Right kidney (tissue), 1 donor: ENCODE results near the gene RSPRY1.

Experiments used
- DNase-seq: peaks from one replicate; pipeline ENCODE4 v3.0.0-alpha.2; 2016

The RSPRY1 gene

GRCh38 chr16:57224651-57225335 lies 38.7 kb downstream of the RSPRY1 start:
- no peak for DNase-seq

- DNase-seq, result no peak
Measured at GRCh38 chr16:57225978-57226377, 39.8 kb downstream of the RSPRY1 start.

DNA sequence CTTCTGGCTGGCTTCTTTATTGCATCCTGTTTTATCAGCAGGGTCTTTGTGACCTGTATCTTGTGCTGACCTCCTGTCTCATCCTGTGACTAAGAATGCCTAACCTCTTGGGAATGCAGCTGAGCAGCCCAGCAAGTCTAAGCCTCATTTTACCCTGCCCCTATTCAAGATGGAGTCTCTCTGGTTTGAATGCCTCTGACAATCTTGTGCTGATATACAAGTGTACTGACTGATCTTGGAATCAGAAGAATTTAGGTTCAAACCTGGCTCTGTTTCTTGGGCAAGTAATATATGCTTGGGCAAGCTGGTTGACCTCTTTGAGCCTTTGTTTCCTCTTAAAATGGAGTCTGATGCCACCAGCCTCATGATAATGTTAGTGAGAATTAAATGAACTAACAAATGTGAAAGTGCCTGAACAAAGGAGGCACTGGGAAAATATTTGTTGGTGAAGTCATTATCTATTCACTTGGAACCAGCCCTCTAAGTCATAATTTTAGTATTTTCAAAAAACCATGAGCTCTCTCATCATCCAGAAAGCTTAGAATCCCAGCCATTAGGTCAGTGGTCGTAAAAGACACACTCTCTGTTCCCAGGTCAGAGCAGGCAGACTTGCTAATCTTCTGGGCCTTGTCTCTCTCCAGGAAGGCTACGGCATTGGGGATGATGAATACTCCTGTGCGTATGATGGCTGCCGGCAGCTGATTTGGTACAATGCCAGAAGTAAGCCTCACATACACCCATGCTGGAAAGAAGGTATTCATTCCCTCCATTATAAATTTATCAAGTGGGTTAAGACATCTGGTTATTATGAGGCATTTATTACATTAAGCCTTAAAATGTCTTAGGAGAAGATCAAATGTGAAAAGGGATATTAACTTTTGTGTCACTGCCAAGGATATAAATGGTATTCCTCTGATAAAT lies 40.8 kb downstream of the RSPRY1 start:
- no peak for DNase-seq

DNA sequence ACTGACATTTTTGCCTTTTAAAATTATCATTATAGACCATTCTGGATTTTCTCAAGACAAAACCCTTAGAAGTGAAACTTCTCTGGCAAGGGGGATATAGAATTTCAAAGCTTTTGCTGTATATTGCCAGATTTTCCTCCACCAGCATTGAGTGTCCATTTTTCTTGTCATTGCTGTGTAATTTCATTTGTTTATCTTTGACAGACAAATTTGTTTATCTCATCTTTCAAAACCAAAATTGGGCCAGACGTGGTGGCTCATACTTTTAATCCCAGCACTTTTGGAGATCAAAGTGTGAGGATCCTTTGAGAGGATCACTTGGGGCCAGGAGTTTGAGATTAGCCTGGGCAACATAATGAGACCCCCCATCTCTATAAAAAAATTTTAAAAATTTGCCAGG lies 43.0 kb downstream of the RSPRY1 start:
- DNase-seq, result no peak

DNA sequence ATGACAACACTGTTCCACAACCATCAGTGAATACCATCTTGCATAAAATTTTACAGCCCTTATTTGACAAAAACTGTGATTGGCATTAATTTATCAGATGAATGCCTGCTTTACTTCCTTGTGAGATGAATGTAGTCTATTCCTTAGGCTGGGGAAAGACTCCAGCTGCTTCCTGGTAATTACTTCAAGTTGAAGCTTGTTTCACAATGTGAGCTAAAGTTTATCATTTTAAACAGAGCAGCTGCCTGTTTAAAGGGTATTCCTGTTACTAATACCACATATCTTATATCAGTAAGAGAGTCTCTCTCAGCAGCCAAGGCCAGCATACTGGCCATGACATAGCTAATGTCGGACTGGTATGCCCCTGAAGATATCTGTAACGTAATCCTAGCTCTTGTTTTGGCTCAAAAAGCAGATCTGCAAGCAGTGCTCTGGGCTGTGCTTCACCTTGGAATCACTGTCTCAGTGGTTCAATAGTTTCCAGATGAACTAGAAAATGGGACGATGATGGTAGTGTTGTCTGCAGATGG lies 45.8 kb downstream of the RSPRY1 start:
- no peak for DNase-seq

DNA sequence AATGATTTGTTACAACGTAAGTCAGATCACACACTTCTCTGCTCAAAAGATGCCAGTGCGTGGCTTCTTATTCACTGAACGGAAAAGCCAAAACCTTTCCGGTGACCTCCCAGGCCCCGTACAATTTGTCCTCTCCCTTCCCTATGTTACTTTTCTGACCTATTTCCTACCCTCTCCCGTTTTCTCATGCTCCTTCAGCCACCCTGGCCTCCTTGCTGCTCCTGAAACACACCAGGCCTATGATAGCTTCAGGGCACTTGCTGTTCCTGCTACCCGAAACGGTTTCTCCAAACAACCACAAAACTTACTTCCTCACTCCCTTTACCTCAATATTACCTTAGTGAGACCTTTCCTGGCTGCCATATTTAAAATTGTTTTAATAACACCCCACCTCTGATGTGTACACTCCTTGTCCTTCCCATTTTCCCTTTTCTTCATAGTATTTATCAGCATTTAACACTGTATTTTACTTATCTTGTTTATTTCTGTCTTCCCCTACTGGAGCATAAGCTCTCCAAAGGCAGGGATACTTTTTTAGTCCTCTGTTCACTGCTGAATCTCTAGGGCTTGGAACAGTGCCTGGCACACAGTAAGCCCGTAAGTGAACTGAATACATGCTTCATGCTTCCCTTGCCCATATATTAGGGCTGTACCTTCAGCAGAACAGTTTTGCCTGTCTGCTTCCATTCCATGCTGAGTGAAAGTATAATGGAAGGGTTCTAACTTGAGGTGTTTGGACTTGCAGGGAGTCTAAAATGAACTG lies 48.0 kb downstream of the RSPRY1 start:
- no peak for DNase-seq

DNA sequence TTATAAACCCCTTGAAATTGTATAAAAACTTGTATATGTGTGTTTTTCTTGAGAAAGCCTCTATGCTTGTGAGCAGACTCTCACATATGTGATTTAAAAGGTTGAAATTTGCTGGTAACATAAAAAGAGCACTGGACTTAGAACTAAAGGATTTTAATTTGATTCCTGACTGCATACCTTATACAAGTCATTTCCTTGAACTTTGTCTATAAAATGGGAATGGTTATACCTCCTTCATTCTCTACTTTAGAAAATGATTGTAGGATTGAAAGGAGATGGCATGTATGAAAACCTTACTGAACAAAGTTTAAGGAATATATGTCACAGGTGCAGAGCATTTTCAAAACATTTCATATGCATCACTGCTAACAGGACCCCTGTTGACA lies 48.6 kb downstream of the RSPRY1 start:
- DNase-seq, result no peak

DNA sequence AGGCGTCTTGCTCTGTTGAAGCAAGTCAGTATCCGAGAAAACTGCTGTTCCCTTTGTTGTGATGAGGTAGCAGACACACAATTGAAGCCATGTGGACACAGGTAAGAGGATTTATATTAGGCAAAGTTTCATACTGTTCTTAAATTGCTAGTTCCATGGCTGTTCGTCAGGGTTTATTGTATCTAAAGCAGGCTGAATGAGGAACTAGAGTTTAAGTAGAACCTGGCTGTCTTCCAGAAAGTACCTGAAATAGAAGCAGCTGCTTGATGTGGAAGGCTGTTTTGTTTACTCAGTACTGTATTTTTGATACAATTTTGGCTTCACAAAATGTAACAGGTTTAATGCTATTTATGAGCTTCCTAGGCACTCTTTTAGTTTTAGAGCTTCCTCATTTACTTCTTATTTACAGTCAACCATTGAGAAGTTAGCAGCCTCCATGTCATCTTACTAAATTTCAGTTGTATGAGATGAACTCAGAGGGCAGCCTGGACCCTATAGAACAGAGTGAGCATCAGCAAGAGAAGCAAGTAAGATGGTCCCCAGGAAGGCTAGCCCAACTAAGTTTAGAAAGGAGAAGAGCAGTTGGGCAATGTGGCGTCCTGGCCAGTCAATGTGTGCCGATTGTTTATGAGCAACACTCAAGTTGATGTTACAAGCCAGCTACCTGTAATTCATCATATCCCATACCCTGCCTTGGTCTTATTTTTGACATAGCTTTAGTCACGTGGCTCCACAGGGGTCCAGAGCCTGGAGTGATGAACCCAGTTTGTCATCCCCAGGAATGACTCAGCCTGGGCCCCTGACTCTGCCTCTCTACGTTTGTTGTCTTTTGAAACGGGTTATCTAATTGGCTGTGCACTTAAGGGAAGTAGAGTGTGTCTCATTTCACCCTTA lies 49.2 kb downstream of the RSPRY1 start:
- no peak for DNase-seq

DNA sequence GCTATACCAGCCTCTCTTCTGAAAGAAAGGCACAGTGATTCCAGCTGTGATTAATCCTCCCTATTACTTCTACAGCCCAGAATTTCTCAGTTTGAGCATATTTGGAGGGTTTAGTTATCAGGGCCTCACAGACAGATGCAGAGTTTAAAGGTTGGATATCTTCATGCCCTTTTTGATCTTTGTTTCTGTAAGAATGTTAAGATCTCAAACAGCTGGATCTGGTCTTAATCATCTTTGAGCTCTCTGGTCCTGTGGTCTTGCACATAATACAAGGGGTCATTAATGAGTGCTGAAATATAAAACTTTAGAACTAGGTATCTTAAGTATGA lies 49.9 kb downstream of the RSPRY1 start:
- no peak for DNase-seq

DNA sequence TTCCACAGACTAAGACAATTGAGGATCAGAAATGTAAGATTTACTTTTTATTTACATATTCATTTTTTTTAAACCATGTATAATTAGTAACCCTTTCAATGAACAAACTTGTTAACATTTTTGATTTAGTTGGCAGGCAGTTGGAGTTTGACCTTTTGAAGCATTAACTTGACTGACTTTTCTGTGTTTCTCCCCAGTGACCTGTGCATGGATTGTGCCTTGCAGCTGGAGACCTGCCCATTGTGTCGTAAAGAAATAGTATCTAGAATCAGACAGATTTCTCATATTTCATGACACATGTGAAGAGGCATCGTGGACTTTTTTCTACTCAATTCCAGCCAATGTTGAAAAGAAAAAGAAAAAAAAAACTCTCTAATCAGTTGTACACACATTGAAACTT lies 52.6 kb downstream of the RSPRY1 start:
- no peak for DNase-seq

DNA sequence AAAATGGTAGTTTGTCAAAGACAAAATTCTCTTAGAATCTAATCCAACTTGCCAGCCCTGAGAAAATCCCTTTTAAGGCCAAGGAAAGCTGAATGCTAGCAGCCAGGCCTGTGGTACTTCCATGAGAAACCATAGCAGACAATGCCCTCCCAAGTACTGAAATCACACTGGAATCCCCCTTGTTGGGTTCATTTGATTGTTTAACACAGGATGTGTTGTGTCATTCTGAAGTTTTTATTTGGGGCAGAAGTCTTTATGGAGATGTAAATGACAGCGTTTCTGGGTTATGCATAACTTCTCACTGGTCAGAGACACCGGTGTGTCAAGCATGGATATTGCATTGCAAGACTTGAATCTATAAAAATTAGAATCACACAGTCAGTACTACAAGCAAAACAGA lies 53.0 kb downstream of the RSPRY1 start:
- no peak for DNase-seq

DNA sequence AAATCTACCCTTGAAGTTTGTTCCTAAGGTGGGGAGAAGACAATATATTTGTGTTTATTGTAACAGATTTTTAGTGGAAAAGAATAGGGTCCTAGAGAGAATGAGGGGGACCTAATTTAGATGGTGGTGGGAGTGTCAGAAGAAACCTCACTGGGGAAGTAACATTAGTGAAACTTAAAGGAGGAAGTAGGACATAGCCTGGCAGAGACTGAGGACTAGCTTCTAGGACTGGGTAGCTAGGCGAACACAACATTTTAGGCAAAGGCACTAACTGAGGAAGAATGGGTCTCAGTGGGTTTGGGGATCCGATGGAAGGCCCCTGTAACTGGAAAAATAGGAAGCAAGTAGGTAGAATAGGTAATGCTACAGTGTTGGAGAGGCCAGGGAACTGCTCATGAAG lies 54.7 kb downstream of the RSPRY1 start:
- no peak for DNase-seq

DNA sequence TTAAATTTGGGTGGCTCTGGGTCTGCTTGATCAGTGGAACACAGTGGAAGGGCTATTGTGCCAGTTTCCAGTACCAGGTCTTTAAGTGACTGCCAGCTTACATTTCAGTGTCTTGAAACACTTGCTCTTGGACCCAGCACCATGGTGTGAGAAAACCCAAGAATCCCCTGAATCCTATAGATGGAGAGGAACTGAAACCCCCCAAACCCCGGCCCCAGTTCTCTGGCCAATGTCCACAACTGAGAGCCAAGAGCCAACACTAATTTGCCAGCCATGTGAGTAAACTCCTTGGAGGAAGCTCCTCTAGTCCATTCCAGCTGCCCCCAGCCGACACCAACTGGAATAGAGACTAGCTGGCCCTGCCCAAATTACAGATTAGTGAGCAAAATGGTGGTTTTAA lies 56.5 kb downstream of the RSPRY1 start:
- DNase-seq, result no peak

DNA sequence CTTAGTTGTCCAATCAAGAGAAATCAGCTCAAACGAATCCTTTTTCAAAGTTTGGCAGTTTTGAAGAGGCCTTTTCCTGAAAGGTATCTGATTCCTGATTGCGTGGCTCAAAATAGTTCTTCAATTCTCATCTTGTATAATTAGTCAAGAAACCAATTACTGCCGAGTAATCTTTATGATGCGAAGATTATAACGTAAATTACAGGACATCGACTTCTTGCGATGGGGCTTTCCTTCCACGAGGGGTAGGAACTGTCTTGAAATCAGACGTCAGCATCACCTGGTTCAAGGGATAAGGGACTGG lies 58.3 kb downstream of the RSPRY1 start:
- DNase-seq, result no peak

DNA sequence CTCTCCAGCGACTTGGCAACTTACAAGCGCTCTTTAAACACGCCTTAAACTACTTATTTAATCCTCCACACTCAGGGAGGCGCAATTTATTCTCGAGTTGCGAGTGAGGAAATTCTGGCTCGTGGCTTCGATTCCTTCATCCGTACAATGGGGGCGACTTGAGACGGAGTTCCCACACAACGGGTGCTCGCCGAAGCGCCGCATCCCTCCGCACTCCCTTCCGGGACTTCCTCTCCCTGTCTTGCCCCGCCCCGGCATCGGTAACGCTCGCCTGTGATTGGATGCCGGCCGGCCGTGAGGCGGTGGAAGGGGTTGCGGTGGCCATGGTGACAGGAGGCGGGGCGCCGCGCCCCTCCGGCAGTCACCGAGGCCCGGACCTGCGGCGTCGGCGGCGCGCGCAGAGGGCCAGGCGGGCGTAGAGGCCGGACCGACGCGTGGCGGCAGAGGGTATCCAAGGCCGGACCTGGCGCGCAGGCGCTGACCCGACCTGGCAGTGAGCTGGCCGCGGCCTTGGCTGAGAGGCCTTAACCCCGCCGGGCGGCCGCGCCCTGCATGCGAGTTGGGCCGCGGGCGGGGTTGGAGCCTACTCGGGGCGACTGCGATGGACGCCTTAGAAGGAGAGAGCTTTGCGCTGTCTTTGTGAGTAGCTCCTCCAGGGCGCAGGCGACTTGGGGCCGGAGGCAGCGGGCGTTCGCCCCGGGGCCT lies 58.8 kb downstream of the RSPRY1 start, which contains the start of gene ARL2BP:
ARL2BP (plus strand) TSS at position 493 of the 705 bp plus-strand sequence; CDS start at position 602, 109 bp downstream.
- peak; percentile 97 for DNase-seq

DNA sequence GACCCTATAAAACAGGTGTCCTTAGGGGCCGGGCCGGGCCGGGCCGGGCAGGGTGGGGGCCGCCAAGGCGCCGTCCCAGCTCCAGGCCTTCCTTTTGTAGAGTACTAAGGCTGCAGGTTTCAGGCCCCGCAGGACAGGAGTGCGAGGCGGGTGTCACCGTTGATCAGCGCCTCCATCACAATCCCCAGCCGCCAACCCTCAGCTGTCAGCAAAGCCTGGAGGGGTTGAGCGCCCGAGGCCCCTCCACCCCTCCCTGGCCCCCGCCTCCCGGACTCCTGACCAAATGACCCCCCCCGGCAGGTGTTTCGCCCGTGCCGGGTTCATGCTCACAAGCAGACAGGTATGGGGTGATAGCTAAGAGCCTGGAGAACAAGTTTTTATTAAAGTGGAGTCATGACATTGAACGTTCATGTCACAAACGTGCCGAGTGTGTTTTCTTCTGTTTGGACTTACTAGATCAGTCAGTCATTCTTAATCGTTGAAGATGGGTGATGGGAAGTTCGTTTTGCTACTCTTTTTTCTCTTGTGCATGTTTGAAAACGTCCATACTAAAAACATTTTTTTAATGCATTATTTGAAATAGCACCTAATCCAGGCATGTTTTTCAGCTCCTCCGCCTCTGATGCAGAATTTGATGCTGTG lies 59.5 kb downstream of the RSPRY1 start:
- DNase-seq, result no peak

- no peak for DNase-seq
Measured at GRCh38 chr16:57251352-57251751, 65.2 kb downstream of the RSPRY1 start.

- no peak for DNase-seq
Measured at GRCh38 chr16:57252148-57252721, 66.1 kb downstream of the RSPRY1 start.

DNA sequence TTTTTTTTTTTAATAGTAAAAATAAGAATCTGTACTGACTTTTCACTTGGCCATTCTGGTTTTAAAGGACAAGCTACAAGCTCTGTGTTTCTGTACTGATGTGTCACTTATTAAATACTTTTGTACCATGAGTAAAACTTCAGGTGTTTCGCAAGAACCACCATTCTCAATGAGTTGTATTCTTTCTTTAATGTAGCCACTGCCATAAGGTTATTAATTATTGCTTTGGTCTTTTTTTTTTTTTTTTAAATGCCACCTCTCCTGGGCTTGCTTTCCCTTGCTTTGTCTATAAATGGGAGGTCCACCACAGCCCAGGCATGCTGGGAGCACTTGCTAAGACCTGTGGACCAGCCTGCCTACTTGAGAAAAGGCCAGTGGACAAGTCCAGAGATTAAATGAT lies 67.3 kb downstream of the RSPRY1 start:
- no peak for DNase-seq

DNA sequence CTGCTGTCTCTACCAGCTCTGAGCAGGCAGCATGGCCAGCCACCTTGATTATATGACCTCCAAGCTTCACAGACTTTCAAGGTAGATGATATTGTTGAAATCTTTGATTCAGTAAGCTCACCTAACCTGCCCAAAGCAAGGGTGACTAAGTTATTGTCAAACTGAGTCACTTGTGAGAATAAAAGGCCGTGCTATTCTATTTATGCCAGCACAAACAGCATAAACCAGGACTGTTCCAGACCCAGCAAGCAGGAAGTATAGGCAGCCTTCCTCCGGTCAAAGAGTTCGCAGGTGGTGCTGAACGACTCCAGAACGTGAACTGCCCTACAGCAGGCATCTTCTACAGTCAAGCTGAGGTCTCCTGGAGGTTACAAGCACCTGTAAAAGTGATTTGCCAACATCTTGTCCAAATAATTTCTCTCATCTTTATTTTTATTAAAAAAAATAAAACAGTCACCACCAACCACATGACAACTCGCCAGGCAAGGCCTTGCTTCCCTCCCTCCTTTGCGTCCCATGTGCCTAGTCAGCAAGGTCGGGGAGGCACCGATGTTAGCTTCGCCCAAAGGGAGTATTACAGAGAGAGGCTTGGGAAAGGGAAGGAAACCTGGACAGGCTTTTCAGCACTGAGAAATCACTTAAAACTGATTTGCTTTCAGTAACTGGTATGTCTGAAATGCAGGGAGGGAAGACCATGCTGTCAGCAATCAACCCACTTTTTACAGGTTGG lies 69.7 kb downstream of the RSPRY1 start:
- no peak for DNase-seq
